OCI-LY3 (cell line): ENCODE measurements around the gene NBPF4.
"Not testable (repeated sequence)": the region's sequence is repeated elsewhere in the genome, so short reads cannot be mapped to it uniquely, and the experiment has no call there.

Experiments used
- H2AFZ ChIP-seq: fragments of 200-600, 300-600 bp; shearing (Covaris generic); 2 replicates; pipeline ENCODE4 v1.6.0; 2014; ENCODE audit warnings: antibody characterized with exemption, low read depth, low read length
- H3K27ac ChIP-seq: fragments of 200-600, 300-600 bp; sonication (generic); 2 replicates; pipeline ENCODE4 v1.5.1; 2014; ENCODE audit warnings: mild to moderate bottlenecking, low read length, moderate library complexity, mixed read lengths
- H3K27me3 ChIP-seq: fragments of 200-600, 300-600 bp; sonication (generic); 2 replicates; pipeline ENCODE4 v1.6.1; 2014; ENCODE audit warnings: low read depth, low read length, mixed read lengths
- H3K36me3 ChIP-seq: fragments of 200-600, 300-600 bp; sonication (generic); replicated peaks from 2 replicates; pipeline ENCODE3; 2014; ENCODE audit warnings: low read depth, low read length, mixed read lengths
- H3K4me1 ChIP-seq: fragments of 300-600, 200-600 bp; sonication (generic); 2 replicates; pipeline ENCODE4 v1.6.1; 2014; ENCODE audit warnings: low read length, mixed read lengths
- H3K4me2 ChIP-seq: fragments of 200-600, 300-600 bp; sonication (generic); 2 replicates; pipeline ENCODE4 v1.6.1; 2014; ENCODE audit warnings: low read length, mixed read lengths
- H3K4me3 ChIP-seq: fragments of 300-600, 200-600 bp; sonication (generic); 2 replicates; pipeline ENCODE4 v1.5.1; 2014; ENCODE audit warnings: antibody characterized with exemption, mild to moderate bottlenecking, low read length, moderate library complexity
- H3K79me2 ChIP-seq: fragments of 300-600, 200-600 bp; shearing (Covaris generic); 2 replicates; pipeline ENCODE4 v1.6.1; 2014; ENCODE audit warnings: mild to moderate bottlenecking, low read length, mixed read lengths
- H3K9ac ChIP-seq: fragments of 300-600, 200-600 bp; shearing (Covaris generic); 2 replicates; pipeline ENCODE4 v1.6.0; 2014; ENCODE audit warnings: mild to moderate bottlenecking, low read length, moderate library complexity
- H3K9me3 ChIP-seq: fragments of 200-600, 300-600 bp; shearing (Covaris generic); 2 replicates; pipeline ENCODE4 v1.6.1; 2014; ENCODE audit warnings: low read length, mixed read lengths; ENCODE audit not compliant: insufficient read depth
- H4K20me1 ChIP-seq: fragments of 200-600, 300-600 bp; sonication (generic); 2 replicates; pipeline ENCODE4 v1.6.1; 2016; ENCODE audit warnings: low read length, mixed read lengths; ENCODE audit not compliant: insufficient read depth

The NBPF4 gene, protein sequence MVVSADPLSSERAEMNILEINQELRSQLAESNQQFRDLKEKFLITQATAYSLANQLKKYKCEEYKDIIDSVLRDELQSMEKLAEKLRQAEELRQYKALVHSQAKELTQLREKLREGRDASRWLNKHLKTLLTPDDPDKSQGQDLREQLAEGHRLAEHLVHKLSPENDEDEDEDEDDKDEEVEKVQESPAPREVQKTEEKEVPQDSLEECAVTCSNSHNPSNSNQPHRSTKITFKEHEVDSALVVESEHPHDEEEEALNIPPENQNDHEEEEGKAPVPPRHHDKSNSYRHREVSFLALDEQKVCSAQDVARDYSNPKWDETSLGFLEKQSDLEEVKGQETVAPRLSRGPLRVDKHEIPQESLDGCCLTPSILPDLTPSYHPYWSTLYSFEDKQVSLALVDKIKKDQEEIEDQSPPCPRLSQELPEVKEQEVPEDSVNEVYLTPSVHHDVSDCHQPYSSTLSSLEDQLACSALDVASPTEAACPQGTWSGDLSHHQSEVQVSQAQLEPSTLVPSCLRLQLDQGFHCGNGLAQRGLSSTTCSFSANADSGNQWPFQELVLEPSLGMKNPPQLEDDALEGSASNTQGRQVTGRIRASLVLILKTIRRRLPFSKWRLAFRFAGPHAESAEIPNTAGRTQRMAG

DNA sequence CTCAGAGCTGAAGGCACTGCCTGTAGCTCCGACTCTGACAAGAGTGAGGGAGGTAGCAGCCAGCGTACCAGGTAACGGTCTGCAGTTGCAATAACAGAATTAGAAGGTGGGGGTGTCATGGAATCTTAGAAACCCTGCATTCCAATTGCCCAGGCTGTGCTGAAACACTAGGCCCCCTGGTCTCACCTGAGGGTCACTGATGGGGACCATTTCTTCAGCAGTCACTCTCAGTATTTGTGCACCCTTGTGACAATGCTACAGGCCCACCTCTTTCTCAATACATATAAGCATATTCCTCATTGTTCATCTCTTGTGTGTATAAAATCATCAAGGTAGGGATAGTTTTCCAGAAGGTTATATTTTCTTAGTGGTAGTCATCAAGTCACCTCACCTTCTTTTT, at the start of gene NBPF4:
Gene NBPF4 (minus strand): TSS at position 101 of the 400 bp plus-strand sequence. CDS start 315 bp downstream, outside the sequence.
- not testable (repeated sequence) for H3K9me3 ChIP-seq, H3K27ac ChIP-seq, H3K4me3 ChIP-seq, H3K9ac ChIP-seq, H4K20me1 ChIP-seq, H3K27me3 ChIP-seq, H2AFZ ChIP-seq, H3K36me3 ChIP-seq, H3K79me2 ChIP-seq, H3K4me1 ChIP-seq, H3K4me2 ChIP-seq

- H4K20me1 ChIP-seq, H3K36me3 ChIP-seq, H3K9me3 ChIP-seq, H3K4me3 ChIP-seq, H2AFZ ChIP-seq, H3K79me2 ChIP-seq, H3K27me3 ChIP-seq, H3K4me1 ChIP-seq, H3K4me2 ChIP-seq, H3K9ac ChIP-seq, H3K27ac ChIP-seq: not testable (repeated sequence)
Measured at GRCh38 chr1:108282528-108283257, 38.8 kb upstream of the NBPF4 start.

DNA sequence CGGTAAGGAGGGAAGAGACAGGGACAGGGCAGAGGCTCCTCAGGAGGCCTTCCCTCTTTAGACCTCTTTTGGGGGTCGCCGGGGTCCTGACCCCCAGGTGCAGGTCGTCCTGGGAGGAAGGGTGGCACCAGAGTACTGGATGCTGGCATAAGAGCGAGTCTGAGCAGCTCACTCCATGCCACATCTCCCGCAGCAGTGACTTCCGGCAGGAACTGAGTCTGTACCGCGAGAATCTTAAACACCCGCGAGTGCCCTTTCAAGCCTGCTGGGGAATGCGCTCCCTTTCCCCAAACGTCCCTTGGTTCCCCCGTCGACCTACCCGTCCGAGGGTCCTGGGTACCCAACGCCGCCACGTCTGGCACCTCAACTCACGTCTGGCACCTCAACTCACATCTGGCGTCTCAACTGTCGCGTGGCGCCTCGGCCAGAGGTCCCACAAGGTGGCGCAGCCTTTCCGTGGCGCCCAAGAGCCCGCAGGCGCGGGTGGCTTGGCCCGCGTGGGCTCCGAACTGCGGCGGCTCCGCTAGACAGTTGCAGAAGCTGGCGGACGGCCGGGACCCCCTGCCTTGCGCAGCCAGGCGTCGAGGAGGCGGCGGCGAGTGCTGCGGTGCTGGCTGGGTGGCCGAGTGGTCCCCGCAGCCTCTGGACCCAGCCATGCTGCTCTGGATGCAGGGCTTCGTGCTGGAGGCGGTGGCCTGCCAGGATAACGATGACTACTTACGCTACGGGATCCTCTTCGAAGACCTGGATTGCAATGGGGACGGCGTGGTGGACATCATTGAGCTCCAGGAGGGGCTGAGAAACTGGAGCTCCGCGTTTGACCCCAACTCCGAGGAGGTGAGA, 28.8 kb upstream of the NBPF4 start:
- not testable (repeated sequence) for H3K4me2 ChIP-seq, H3K9me3 ChIP-seq, H3K27ac ChIP-seq, H3K27me3 ChIP-seq, H3K79me2 ChIP-seq, H3K9ac ChIP-seq, H3K36me3 ChIP-seq, H2AFZ ChIP-seq, H3K4me3 ChIP-seq, H4K20me1 ChIP-seq, H3K4me1 ChIP-seq

DNA sequence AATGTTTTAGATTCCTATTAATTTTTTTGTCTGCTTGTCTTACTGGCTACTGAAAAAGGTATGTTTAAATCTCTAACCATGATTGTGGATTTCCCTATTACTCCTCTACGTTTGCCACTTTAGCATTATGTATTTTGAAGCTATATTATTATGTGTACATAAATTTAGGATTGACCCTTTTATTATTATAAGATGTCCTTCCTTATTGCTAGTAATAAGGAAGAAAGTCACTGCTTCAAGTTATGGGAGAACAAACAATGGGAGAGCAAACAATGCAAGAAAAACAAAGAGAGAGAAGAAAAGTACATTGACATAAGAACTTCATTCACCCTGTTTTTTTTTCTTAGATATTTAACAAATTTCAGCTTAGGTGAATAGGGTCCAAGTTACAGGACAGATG, 23.2 kb upstream of the NBPF4 start:
- not testable (repeated sequence) for H3K4me2 ChIP-seq, H3K27ac ChIP-seq, H3K9ac ChIP-seq, H3K4me3 ChIP-seq, H3K79me2 ChIP-seq, H3K9me3 ChIP-seq, H3K36me3 ChIP-seq, H4K20me1 ChIP-seq, H2AFZ ChIP-seq, H3K27me3 ChIP-seq, H3K4me1 ChIP-seq

- H3K27ac ChIP-seq, H3K4me3 ChIP-seq, H4K20me1 ChIP-seq, H3K79me2 ChIP-seq, H3K9ac ChIP-seq, H3K27me3 ChIP-seq, H3K36me3 ChIP-seq, H2AFZ ChIP-seq, H3K4me2 ChIP-seq, H3K9me3 ChIP-seq, H3K4me1 ChIP-seq: not testable (repeated sequence)
Measured at GRCh38 chr1:108261967-108262366, 18.1 kb upstream of the NBPF4 start.

DNA sequence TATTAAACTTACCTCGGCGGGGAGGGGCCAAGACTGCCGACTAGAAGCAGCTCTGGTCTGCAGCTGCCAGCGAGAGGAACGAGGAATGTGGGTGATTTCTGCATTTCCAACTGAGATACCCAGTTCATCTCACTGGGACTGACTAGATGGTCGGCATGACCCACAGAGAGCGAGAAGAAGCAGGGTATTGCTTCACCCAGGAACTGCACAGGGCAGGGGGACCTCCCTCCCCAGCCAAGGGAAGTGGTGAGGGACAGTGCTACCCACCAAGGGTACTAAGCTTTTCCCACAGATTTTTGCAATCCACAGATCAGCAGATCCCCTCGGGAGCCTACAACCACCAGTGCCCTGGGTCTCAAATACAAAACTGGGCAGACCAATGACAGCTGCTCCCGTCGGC, 17.6 kb upstream of the NBPF4 start:
- not testable (repeated sequence) for H3K79me2 ChIP-seq, H2AFZ ChIP-seq, H3K4me1 ChIP-seq, H3K9ac ChIP-seq, H3K4me2 ChIP-seq, H3K4me3 ChIP-seq, H3K9me3 ChIP-seq, H3K27me3 ChIP-seq, H3K27ac ChIP-seq, H3K36me3 ChIP-seq, H4K20me1 ChIP-seq

GRCh38 chr1:108260578-108261259, 16.8 kb upstream of the NBPF4 start:
- not testable (repeated sequence) for H3K36me3 ChIP-seq, H3K79me2 ChIP-seq, H2AFZ ChIP-seq, H4K20me1 ChIP-seq, H3K4me2 ChIP-seq, H3K27ac ChIP-seq, H3K9me3 ChIP-seq, H3K4me3 ChIP-seq, H3K27me3 ChIP-seq, H3K4me1 ChIP-seq, H3K9ac ChIP-seq

DNA sequence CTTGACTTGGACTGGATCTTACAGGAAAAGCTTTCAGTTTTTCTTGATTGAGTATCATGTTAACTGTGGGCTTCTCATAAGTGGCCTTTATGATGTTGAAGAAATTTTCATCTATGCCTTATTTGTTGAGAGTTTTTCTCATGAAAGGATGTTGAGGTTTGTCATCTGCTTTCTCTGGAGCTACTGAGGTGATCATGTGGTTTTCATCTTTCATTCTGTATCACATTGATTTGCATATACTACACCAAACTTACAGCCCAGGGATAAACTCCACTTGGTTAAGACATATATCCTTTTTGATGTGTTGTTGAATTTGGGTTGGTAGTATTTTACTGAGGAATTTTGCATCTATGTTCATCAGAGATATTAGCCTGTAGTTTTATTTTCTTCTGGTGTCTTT, 11.6 kb upstream of the NBPF4 start:
- H3K36me3 ChIP-seq, H3K9ac ChIP-seq, H2AFZ ChIP-seq, H4K20me1 ChIP-seq, H3K79me2 ChIP-seq, H3K9me3 ChIP-seq, H3K4me1 ChIP-seq, H3K27me3 ChIP-seq, H3K4me3 ChIP-seq, H3K27ac ChIP-seq, H3K4me2 ChIP-seq: not testable (repeated sequence)
